IPS DF 4.7 (cell line): Measurements from ENCODE around the gene MACROD2.
A peak's percentile ranks its signal among the peaks of the same experiment; 100 is the strongest.

Experiments used
- DNase-seq: peaks from one replicate; pipeline ENCODE4 v3.0.0-alpha.2; 2013; ENCODE audit warnings: low spot score; ENCODE audit errors: extremely low read depth

Gene MACROD2

DNA sequence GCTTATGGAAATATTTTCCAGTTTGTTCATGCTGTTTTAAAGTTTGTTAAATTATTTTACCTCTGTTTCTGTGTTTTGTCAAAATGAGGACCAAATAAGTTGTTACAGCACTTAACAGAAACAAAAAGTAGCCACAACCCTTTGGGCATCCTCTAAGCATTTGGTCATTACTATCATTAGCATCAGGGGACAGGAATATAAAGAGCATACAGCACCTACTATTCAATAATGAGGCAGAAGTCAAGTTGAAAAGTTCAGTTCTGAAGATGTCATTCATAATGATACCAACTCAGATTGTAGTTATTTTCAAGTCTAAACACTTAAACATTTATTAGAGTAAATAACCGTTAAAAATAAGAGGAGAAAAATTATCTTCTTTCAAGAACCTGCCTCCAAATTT lies 1204.4 kb downstream of the MACROD2 start:
- DNase-seq: no peak

GRCh38 chr20:15200147-15200565 lies 1204.8 kb downstream of the MACROD2 start:
- no peak for DNase-seq

- no peak for DNase-seq
These were observed 1206.3 kb downstream of the MACROD2 start for GRCh38 chr20:15201602-15202001.

DNA sequence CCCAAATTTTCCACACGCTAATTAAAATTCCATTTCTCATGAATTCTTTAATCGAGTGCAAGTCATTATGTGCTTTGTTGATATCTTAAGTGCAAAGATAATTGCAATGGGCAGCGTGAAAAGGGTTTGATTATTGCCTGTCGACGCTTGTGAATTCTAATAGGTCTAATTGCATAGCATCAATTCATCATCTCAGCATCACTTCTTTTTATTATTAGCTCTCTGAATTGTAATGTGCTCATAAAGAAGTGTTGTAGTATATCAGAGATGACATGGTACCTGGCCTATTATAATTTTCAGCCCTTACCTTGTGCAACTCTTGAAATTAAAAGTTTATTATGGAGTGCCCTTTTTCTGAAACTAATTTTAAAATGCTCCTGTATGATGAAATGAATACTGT lies 1208.9 kb downstream of the MACROD2 start:
- DNase-seq: no peak

DNA sequence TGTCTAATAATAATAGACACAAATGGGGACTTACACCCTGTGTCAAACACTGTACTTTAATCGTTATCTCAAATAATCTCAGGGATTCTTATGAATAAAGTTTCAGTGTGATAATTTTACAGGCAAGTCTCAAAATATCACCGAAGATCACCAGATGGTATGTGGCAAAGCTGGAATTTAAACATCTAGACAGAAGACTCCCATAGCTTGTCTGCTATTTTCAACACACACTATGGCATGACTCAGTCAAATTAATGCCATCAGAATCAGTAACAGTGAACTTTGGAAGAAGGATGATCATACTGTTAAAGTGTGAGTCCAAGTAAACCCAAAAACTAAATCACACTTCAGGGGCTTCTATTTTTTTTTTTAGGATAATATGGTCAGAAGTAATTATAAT lies 1209.7 kb downstream of the MACROD2 start:
- no peak for DNase-seq

DNA sequence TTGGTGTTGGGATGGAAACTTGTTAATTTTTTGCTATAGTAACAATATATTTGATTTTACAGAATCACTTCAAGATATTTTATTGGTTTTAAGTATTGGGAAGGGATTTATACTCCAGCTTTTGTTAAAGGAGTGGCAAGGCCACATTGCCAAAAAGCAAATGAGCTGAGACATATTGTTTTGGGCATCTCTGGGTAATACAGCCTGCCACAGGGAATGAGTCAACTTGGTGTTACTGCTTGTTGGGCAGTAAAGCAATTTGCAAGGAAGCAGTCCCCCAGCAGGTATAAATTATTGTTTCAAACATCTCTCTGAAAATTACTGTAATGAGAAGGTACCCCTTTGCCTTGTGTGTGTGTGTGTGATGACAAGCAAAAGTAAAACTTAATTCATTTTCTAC lies 1210.4 kb downstream of the MACROD2 start:
- DNase-seq: no peak

DNA sequence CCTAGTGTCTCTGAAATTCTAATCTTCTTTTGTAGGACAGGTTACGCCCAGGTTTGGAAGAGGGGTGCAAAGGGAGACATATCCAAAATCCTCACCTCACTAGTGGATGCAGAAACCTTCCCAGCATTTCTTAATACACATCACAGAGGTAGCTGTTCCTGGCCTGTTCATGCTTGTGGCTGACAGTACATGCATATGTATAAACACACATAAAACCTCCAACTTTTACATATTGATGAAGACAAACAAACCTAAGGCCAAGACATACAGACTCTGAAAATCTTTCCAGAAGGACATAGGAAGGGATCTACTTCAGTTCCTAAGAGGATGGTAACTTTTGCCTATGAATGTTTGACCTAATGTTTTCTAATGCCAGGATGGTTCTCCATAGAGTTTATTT lies 1214.2 kb downstream of the MACROD2 start:
- DNase-seq: no peak

DNA sequence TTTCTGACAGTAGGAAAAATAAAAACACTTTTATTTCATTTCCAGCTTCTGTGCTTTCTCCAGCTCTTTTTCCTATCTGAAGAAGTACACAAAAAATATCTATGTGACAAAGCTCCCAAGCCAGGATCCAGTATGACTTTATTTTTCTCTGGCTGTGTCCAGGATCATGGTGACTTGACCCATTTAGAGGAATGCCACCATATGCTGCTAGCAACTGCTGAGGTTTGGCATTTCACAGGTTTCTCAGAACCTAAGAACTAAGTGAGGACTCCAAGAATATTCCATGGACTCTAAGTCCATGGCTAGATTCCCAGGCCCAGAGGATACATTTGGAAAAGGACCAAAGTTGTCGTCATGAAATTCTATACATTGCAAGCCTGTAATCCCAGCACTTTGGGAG lies 1218.7 kb downstream of the MACROD2 start:
- DNase-seq: no peak

DNA sequence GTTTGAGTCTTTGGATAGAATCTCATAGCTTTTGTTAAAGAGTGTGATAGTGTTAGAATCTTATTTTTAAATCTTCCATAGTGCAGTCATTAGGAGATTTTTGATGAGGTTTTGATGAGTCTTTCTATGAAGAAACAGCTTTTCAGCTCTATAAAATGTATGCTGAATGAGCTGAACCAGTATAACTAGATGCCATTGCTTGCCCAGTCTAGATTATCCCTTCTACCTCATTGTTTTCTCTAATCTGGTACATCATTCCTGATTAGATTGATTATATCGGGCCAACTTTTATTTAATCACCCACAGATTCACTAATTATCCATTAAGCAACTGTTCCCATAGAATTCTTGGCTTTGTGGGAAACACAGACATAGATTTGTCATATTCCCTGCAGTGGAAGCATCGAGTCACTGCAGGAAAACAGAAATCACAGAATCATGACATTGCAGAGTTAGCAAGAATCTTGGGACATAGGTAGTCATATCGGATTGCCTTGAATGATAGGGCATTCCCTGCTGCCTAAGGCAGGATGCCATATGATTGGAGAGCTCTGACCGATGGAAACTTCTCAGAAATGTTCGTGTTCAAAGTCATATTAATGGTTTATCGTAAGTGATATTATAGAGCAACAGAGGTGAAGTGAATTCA lies 1224.8 kb downstream of the MACROD2 start:
- DNase-seq: no peak

GRCh38 chr20:15220778-15221565 lies 1225.7 kb downstream of the MACROD2 start:
- peak; percentile 14 for DNase-seq

GRCh38 chr20:15222502-15223330 lies 1227.4 kb downstream of the MACROD2 start:
- DNase-seq: no peak

DNA sequence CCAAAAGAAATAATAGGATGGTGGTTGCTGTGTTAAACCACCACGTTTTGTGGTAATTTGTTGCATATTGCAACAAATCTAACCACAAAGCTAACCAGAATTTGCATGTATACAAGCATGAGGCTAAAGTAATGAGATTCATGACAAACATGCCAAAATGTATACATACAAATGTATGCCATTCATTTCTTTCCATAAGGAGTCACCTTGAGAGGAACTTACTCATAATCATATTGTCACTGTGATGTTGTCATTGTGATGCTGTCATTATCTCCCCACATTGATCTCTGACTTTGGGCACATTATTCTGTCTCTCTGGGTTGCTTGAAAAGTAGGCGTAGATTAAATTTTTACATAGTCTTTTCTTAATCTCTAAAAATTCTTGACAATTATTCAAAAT lies 1228.9 kb downstream of the MACROD2 start:
- no peak for DNase-seq

GRCh38 chr20:15227102-15227501 lies 1231.8 kb downstream of the MACROD2 start:
- no peak for DNase-seq

- no peak for DNase-seq
These were observed 1236.9 kb downstream of the MACROD2 start for GRCh38 chr20:15232243-15232642.

GRCh38 chr20:15235471-15236198 lies 1240.3 kb downstream of the MACROD2 start:
- no peak for DNase-seq

DNA sequence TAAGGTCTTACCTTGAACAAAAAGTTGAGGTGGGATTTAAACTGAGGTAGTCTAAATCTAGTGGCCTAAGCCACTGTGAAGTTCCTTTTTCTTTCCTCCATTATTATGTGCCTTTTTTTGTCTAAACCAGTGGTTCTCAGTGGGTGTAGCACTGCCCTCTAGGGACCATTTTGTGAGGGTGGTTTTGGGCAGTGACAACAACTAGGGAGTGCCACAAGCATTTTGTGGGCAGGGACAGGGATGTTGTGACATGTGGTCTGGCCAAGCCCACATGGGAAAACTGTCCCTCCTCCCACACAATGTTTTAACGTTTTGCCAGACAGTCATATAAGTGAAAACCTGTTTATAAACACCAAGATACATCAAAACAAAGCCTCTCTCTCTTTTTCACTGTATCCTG lies 1241.5 kb downstream of the MACROD2 start:
- peak; percentile 58 for DNase-seq

DNA sequence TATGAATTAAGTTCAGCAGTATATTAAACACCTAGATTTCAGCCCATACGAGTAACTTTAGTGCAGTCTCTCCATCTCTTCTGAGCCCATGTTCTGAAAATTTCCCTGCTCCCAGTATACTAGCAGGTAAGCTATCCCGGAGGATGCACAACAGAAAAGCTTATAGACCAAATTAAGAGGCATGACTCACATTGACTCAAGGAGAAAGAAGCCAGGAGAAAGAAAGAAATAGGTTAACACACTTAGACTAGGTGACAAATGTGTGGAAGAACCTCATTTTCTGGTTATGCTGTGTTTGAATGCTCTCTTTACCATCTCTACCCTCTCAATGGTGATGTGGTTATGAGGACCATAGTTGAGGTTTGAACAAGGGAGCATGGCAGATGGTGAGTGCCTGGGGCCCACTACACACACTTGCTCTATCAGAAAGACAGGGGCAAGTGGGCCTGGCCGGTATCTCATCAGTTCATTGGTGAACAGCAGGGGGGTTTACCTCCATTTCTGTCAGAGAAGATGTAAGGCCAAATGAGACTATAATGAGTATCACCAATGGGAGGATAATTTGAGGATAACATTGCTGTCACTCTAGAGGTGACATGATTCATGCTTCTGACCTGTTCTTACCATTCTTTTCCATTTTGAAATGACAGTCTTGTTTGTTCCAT lies 1244.4 kb downstream of the MACROD2 start:
- DNase-seq: no peak

DNA sequence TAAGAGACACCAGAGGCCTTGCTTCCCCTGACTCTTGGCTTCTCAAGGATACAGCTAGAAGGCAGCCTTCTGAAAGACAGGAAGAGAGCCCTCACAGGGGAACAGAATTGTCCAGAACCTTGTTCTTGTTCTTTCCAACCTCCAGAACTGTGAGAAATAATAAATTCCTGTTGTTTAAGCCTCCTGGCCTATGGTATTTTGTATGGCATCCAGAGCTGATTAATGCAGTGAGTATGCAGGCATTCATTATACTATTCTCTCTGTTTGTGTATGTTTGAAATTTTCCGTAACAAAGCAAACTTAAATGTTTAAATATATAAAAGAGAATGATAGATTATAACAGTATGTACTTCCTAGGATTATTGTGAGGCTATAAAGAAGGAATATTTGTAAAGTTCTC lies 1245.5 kb downstream of the MACROD2 start:
- DNase-seq: no peak

DNA sequence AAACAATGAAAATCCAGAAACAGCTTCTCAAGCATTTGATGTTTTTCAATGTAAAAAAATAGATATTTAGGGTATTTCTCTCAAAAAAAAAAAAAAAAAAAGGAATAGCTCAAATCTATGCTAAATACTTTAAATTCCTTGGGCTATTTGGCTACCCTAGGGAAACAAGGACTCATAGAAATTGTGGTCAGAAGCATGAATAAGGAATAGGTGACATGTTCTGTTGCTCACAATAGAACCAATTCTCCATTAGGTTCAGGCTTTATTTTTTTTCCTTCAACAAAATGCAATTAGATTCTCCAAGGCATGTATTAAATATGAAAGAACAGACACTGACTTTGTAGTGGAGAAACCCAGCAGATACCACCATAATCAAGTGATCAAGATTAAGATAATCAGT lies 1246.4 kb downstream of the MACROD2 start:
- DNase-seq: no peak

DNA sequence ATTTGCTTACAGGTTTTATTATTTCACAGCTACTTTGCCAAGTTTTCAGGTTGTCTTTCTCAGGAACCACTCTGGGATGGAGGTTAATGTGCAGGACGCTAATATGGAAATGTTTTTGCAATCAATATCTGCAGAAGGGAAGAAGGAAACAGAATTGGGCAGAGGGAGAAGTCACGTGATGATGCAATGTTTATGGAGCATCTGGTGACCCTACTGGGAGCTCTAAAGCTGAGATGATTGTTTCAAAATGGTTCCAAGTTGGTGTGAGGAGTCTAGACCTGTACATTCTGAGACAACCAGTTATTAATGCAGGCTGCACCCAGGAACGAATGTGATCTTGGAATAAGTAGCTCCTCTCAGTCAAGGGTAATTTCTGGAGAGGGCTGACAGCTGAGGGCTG lies 1247.5 kb downstream of the MACROD2 start:
- DNase-seq: no peak

DNA sequence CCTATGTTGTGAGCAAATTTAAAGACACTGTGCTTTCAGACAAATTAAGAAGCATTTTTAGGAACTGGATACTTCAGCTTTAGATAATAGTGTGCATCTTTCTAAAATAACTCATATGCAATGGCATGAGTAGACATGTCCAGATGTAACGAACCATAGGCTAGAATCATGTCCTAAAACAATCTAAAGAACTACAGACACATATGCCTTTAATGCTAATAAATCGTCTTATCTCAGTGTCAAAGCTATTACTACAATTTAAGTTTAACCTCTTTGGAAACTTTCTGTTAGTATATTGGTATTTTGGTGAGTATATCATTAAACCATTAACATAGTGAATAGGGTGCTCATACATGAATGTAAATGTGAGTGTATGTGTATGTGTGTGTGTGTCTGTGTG lies 1250.6 kb downstream of the MACROD2 start:
- no peak for DNase-seq
